ENCODE measurements around the gene BTBD1.

BTBD1 gene

DNA sequence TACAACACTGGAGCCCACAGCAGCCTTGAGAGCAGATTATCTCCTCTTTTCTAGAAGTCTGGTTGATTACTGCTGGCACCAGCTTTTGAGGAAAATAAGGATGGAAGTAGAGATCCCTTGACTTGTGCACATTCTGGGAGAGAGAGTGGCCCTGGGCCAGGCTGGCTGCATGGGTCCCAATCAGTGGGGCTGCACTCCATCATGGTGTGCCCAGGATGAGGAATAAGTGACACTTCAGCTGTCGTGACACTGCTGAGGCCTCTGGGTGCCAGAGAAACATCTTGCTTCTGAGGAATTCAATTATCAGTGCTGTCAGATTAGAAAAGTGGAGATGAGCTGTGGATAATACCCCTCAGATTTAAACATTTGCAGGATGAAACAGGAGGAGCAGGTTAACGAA, 72.0 kb downstream of the BTBD1 start:
- no peak for DNase-seq

DNA sequence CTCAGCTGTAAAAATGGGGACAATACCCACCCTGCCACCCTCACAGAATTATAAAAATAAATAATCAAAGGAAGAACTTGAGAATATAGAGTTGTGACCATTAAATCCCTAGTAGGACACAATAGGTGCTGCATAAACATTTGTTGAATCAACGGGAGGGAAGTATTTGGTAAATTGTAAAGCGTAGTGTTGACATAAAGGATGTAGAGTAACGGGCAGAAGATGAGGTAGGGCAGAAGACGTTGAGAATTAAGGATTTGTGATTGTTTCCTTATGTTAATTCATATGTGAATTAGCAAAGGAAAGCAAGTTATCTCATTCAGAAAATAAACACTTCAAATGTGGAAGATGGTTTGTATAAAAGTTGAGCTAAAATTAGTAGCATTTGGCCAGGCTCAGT, 73.9 kb downstream of the BTBD1 start:
- DNase-seq, result no peak

- DNase-seq, result no peak
Measured at GRCh38 chr15:82992436-82992998, 74.5 kb downstream of the BTBD1 start.

- DNase-seq, result no peak
Measured at GRCh38 chr15:82986442-82986780, 80.6 kb downstream of the BTBD1 start.

DNA sequence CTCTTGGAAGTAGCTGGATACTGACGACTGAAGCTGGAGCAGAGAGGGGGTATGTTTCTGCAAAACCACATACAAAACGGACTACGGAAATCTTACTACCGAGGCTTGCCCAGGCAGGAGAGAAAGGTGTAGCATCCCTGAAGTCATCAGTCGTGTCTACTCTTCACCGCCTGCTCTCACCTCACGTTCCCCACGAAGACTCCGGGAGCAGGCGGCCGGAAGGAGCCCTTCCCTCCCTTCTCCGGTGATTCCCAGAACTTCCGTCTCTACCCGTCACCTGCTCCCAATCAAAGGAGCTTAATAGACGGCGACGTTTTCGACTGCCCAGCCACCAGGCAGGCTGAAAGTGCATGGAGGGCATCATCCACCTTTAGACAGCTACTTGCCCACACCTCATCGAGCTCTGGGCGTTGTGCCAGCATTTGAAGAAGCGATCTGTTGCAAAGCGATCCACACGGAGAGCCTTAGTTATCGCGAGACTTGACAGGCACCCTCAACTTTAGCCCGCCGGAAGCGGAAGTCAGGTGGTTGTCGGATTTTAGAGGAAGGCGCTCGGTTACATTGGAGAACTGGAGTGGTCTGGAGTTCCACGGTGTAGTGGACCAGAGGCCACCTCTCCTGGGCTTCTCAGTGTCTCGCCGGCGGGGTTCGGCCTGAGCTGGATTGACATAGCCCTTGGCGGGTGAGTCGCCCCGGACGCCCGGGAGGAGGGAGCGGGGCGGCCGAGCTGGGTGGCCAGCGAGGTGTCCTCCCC, 81.2 kb downstream of the BTBD1 start, which contains the start of gene RAMAC:
RAMAC (plus strand) TSS at position 523 of the 754 bp plus-strand sequence. CDS start 2,809 bp downstream, outside the sequence.
- DNase-seq, result peak; percentile 93

GRCh38 chr15:82980981-82981380, 86.1 kb downstream of the BTBD1 start:
- no peak for DNase-seq

GRCh38 chr15:82979726-82980125, 87.3 kb downstream of the BTBD1 start:
- no peak for DNase-seq

- DNase-seq, result no peak
Measured at GRCh38 chr15:82978438-82978837, 88.6 kb downstream of the BTBD1 start.

DNA sequence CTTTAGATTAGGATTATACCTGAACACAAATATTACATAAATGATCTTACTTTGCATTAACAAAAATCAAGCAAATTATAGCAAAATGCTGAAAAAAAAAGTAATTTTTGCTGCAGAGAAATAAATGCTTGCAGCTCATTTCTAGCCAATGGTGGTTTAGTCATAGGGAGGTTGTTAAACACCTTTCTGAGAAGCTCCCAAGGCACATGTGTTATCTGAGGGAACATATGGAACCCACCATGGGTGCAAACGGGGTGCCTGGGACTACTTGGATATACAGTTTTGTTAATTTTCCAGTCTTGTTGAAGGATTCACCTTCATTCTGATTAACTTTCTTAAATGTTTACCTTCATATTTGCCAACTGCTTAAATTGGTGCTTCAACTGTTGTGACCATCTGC, 90.0 kb downstream of the BTBD1 start:
- DNase-seq, result no peak

- DNase-seq, result no peak
Measured at GRCh38 chr15:82972990-82973389, 94.1 kb downstream of the BTBD1 start.

GRCh38 chr15:82971218-82971984, 95.7 kb downstream of the BTBD1 start:
- no peak for DNase-seq

DNA sequence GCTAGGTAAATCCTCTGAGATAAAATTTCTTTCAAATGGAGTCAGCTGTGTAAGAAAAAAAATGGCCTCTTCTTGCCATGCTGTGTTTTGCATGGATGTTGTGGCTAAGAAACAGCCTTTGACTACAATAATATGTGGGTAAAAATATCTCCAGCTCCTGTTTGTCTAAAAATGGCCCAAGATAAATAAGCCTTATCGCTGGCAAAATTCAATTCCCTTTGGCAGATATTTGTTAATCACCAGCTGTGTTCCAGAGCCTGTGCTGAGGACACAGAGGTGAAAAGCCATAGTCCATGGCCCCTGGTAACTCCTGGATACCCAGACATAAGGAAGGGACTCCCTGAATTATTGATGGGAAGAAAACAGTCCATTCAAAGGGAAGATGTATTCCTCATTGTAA, 96.4 kb downstream of the BTBD1 start:
- DNase-seq, result no peak

DNA sequence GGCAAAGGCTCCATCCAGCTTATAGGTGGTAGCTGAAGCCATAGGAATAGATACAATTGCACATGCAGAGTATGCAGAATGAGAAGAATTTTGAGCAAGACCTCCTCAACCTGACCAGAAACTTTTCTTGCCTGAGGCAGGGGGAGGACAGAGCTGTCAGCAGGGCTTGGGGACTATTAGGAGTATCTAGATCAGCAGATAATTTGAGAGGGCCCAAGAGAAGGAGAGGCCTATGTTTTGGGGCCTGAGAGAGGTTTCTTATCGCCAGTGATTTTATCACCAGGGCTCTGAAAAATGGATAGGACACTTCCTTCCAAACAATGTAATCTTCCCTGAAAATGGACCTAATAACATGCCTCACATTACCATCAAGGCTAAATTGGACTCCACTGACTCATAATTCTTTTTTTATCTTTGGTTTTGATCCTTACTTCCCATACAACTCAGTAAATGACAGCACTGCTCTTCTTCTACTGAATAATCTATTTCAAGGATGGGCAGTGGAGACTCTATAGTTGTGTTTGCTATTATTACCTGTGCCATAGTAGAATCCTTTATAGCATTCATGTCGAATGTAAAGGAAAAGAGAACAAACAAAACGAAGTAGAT, 96.9 kb downstream of the BTBD1 start:
- no peak for DNase-seq

- no peak for DNase-seq
Measured at GRCh38 chr15:82969353-82969752, 97.7 kb downstream of the BTBD1 start.

GRCh38 chr15:82968066-82968465, 99.0 kb downstream of the BTBD1 start:
- DNase-seq, result no peak

DNA sequence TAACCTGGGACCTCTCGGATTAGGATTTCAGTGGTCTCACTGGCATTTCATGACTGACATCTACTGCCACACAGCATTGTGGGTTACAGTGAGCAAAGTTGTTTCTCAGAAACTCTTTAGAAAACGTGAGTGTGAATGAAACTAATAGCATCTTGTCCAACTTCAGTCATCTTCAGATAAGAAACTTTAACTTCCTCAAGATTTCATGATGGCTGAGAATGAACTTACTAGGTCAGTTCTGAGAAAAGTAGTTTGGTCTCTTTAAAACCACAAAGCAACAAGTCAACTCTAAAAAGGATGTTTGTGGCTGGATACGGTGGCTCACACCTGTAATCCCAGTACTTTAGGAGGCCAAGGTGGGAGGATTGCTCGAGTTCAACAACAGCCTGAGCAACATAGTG, 100.4 kb downstream of the BTBD1 start:
- DNase-seq, result no peak

All from right kidney (tissue), 1 donor.